ENCODE results near the gene FAM234B.

The FAM234B gene

GRCh38 chr12:13087766-13088165 lies 43.6 kb downstream of the FAM234B start:
- no peak for DNase-seq (ENCODE audit: insufficient read length, low spot score)
- FAIRE-seq: no peak

DNA sequence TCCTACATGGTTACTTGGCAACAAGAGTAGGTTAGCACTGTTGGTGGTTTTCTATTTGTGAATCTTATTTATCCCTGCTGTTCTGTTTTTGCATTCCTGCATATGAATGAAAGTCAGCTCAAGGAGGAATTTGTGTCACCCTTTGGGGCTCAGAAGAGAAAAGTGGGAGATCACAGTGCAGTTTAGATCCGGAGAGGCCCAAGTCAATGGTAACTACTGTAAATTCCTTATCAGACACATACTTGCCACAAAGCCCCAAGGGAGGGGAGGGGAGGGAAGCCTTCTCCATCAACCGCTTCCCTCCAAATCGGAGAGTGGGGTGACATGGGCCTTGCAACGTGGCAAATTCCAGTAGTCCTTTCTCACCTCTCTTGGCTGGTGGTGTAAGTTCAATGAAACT lies 44.3 kb downstream of the FAM234B start:
- no peak for FAIRE-seq

DNA sequence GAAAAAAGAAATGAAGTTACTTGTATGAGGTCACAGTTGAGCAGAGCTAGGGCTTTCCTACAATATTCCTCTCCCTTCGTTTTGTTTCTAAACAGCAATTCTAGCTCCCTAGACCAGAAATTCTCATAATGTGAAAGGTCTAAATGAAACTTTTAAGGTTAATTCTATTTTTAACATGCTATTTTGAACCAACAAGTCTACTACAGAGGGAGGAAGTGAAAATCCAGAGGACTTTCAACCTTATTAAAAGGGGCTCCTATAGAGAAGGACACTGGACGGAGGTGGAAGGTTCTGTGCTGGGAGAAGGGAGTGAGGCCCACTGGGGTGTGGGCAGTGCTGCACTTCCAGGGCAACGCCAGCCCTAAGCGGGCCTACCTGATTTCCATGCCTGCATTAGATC lies 45.9 kb downstream of the FAM234B start:
- DNase-seq (ENCODE audit: insufficient read length, low spot score) (no peak), FAIRE-seq (no peak)

More for the DNA sequence above, 44.3 kb downstream of the FAM234B start:
- DNase-seq (ENCODE audit: insufficient read length, low spot score): no peak

DNA sequence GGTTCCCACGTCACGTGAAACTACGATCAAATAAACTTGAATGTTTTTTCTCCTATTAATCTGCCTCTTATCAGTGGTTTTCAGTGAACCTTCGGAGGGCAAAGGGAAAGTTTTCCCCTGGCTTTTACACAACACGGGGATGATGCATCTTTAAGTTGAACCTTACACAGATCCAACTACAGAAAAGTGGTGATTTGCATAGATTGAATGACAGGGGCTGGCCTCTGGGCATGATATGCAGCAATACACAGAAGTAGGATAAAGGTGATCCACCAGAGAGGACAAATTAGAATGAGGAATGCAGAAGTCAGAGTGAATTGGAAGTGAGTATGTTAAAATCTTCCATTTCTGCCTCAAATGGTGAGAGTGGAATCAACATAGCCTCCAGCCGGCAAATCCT lies 47.7 kb downstream of the FAM234B start:
- no peak for FAIRE-seq
- DNase-seq (ENCODE audit: insufficient read length, low spot score): no peak

DNA sequence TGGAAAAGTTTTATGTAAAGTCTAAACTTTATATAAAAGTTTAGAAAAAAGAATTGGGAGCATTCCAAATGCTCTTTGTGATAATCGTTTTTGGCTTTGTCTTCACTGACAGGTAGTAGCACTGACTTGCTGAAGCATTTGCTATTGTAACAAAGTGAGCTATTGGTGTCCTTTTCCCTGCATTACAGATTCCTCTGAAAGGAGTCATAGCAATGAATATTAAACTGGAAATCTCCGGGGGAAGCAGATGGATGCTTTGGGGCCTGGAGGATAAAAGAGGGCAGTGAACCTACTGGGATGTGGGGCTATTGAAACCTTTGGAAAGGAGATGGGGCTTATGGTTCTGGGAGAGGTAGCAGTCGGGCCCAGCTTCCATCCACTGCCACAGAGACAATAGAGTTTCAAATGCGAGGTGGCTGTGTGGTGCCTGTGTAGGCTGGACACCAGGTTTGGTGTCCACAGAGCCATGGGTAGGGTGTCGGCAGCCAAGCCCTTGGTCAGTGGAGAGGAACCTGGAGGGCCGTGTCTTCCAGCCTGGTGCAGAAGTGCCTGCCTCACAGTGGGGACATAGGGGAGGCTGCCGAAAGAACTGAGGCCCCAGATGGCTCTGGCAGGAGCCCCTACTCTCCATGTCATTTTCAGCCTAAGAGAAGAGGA lies 49.1 kb downstream of the FAM234B start:
- FAIRE-seq (no peak), DNase-seq (ENCODE audit: insufficient read length, low spot score) (peak; percentile 19)

DNA sequence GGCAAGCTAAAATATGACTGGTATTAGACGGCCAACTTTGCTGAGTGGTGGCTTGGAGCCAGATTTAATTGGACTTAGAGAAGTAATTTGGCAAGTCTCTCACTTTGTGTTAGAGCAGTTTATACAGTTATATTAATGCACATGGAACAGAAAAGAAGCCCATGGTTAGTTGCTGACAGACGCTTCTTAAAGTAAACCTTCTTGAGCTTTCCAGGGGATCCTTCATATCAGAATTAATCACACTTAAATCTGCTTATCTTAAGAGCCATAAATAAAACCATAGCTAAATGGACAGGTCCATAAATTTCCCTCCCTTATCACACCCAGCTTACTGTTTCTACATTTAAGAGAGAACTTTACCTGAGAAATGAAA lies 49.7 kb downstream of the FAM234B start:
- FAIRE-seq (no peak), DNase-seq (ENCODE audit: insufficient read length, low spot score) (no peak)

DNA sequence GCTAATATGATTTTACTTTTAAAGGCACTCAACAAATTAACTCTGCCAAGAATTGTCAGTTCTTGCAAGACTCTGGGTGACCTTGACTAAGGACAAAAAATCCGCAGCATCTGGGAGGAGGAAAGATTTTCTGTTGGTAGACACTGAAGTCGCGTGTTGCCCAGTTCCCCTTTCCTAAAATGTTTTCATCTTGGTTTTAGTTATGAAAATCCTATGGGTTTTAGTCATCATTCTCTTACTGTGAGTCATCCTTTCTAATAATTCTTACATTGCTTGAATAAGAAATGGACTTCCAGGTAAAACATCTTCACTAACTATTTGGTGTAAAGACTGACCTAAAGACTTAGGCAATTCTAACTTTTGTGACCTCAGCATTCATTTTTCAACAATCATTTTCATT lies 50.2 kb downstream of the FAM234B start:
- FAIRE-seq (no peak), DNase-seq (ENCODE audit: insufficient read length, low spot score) (peak; percentile 26)

GRCh38 chr12:13095266-13095995 lies 51.2 kb downstream of the FAM234B start:
- no peak for FAIRE-seq
- no peak for DNase-seq (ENCODE audit: insufficient read length, low spot score)

DNA sequence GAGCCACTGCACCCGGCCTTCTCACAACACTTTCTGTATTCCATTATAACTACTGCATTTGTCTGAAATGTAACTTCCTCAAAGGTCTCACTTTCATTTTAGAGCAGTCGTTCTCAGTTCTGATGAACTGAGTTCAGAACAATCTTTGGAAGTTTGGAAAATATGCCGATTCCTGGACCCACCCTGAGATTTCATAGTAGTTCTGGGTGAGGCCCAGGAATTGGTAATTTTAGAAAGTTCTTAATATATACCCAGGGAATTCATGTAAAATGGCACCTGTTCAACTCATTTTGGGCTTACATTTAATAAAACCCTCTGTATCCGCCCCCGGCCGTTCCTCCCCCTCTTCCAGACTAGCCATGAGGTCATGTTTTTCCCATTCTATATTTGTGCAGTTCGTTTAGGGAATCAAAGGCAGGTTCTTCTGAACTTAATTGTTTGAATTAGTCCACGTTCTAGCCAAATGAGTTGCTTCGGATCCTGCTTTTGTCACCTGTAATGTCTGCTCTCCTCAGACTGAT lies 53.4 kb downstream of the FAM234B start:
- FAIRE-seq (no peak), DNase-seq (ENCODE audit: insufficient read length, low spot score) (no peak)

DNA sequence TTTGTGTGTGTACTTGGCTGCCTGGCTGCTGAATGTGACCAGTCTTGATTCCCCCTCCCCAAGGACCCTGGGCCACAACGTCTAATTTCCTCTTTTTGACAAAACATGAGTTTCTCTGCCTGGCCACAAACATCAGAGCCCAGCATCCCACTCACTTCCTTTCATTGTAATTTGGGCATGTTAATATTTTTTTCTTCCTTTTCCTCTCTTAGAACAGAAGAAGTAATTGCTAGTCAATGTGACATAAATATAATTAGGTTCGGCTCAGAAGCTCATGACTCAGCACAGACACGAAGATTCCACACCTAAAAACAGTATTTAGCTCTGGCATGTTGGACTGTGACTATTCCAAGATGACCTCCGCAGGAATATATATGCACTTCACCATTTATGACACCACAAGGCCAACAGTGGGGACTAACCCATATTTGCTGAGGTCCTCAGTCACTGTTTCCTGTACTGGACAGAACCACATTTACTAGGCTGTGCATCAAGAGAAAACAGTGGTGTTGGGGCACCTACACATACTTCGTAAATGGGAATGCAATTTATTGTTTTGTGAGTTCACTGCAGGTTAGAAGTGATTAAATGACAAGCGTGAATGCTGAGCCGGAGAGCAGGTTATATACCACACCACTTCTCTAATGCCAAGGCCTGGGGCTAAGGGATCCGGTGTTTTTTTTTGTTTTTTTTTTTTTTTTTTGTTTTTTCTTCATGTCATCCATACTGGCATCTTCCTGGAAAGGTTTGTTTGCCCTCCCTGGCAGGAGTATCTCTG lies 55.1 kb downstream of the FAM234B start:
- no peak for DNase-seq (ENCODE audit: insufficient read length, low spot score)
- FAIRE-seq: no peak

DNA sequence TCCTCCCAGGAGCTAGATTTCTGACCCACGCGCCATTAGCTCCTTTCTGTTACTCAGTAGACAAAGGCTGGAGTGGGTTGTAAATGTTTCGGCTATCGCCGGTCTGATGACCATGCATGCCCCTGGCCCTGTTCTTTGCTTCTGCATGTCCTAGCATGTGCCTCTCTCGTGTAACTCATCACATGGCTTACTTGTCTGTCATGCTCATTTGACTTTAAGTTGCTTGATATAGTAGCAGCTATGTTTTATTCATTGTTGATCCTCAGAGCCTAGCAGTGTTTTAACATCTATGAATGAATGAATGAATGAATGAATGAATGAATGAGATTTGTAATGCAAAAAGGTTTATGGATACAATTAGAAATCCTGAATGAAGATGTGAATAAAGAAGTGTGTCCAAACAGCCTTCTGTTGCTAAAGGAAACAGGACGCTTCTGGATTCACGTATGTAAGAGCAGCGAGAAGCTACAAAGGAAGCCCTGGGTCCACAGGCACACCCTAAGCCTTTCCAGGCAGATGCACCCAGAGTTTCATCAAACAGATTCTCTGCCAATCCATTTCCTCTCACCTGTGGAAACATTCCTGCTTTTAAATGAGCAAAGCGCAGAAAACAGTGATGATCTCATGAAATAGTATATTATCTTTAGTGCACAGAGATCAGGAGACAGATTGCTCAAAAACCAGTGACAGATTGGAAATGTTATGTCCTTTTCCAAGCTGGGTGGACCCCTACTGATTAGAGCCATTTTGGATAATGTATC lies 55.8 kb downstream of the FAM234B start:
- FAIRE-seq: no peak
- DNase-seq (ENCODE audit: insufficient read length, low spot score): no peak

DNA sequence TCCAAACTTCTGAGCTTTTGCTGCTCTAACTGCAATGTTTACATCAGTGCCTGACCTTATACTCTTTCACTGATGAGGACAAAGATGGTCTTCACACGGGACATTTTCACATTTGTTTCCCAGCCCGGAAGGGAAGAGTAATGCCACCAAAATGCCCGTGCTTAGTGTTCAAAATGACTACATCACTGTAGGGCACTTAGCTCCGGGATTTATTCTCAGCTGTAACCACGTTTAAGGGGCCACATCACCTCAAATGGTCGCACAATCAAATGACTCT lies 56.4 kb downstream of the FAM234B start:
- DNase-seq (ENCODE audit: insufficient read length, low spot score) (no peak), FAIRE-seq (no peak)

DNA sequence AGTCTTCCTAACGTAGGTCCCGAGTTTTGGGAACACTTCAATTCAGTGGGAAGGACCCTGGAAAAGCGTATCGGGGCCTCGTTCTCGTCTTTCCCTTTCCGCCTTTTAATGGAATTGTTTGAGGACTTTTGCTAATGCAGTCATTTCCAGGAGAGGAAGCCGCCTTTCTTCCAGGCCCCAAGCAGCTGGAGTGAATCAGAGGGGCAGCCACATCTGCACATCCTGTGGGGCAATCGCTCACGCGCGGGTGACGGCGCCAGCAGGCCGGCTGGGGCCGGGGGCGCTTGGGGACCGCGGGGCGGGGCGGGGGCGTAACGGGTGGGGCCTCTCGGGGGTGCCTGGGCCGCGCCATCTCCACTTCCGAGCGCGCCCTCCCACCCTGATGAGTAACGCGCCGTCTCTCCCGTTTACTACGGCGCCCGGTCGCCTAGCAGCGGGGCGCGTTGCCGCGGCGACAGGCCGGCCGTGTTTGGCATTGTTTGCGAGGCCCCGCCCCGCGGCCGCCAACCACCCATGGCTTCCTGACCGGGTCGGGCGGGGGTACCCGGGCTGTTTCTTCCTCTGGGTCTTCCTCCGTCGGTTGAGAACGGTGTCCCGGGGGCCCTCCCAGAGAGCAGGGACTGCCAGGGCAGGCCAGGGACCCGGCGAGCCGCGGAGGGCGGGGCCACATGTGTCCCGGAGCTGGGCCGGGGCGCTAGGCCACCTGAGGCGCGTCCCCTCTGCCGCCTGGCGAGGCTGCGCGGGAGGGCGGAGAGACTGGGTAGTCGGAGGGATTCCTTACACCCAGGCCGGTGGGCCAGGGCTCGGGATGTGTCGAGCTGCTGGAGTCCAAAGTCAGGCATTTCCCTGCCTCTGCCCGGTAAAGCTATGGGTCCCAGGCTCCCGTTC lies 56.9 kb downstream of the FAM234B start:
- FAIRE-seq: peak; percentile 57
- DNase-seq (ENCODE audit: insufficient read length, low spot score): peak; percentile 57

- FAIRE-seq (no peak), DNase-seq (ENCODE audit: insufficient read length, low spot score) (no peak)
These were observed 57.7 kb downstream of the FAM234B start for GRCh38 chr12:13101821-13102375.

DNA sequence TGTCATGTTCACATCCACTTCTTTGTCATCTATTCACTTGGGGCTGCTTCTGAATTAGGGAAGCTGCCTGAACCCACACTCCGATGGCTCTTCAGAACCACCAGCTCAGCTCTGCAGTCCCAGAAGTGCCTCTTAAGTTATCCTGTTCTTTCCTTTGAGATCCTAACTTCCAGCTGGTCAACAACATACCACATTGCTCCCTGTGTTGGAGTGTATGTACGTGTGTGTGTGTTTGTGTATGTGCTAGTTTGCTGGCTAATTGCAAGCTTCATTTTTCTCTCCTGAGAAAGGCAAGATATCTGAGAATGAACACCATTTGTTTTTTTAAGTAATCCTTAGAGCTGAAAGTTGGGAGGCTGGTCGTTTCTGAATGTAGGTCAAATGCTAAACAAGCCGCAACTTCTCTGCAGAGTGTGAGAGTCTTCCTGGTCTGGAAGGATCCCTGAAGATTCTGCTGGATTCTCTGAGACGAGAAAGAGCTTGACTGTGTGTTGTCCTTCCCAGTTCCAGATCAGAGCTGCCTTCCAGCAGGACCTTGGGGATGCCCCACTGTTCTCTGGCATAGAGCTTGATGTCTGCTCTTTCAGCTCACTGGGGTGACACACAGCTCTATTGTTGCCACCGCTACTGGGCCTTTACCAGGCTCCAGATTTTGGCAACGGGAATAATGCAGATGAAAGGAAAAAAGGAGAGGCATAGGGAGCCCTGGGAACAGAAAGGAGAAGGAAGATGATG lies 58.4 kb downstream of the FAM234B start:
- no peak for DNase-seq (ENCODE audit: insufficient read length, low spot score)
- FAIRE-seq: no peak

DNA sequence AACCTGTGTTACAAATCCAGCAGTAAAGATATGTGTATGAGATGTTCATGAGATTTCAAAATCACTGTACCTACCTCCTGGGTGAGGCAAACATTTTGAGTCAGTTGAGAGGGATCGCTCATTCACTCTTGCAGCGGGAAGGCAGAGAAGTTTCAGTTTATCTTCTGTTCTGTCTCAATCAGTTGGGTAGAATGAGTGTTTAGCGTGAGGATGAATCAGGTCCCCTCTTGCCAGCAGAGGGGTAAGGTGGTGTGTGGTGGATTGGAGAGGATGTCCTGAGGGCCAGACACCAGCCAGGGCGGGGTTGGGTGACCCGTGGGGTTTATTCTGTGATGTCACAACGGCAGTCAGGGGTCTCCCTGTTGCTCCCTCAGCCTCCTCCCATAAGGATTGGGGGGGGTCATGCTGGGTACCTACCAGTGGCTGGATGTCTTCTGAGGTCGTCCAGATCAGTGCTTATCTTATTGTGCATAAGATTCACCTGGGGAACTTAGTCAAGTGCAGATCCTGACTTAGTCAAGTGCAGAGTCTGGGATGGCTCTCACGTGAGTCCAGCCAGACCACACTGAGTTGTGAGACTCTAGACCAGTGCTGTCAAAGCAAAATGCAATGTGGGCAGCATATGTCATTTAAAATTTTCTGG lies 59.3 kb downstream of the FAM234B start, which contains the start of gene GSG1:
Gene GSG1, minus strand, starts transcription at position 277 of the 643 bp plus-strand sequence. Its CDS starts 155 bp downstream, at position 122.
- DNase-seq (ENCODE audit: insufficient read length, low spot score) (no peak), FAIRE-seq (no peak)

GRCh38 chr12:13104409-13104808 lies 60.2 kb downstream of the FAM234B start:
- DNase-seq (ENCODE audit: insufficient read length, low spot score) (no peak), FAIRE-seq (no peak)

DNA sequence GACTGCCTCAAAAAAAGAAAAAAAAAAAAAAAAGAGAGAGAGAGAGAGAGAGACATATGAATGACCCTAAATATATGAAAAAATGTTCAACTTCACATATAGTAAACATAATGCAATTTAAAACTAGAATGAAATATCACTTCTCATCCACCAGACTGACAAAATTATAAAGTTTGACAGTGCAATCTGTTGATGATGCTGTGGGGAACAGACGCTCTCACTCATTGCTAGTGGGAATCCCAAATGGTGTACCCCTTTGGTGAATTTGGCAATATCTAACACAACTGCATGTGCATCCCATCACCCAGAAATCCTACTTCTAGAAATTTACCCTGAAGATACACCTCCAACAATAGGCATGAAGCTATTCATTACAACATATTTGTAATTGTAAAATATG lies 61.6 kb downstream of the FAM234B start:
- DNase-seq (ENCODE audit: insufficient read length, low spot score): no peak
- FAIRE-seq: no peak

Data from HTR-8/SVneo (cell line).